HG03103 (cell line): ENCODE measurements around the gene MED12L.

Source experiments
- ATAC-seq: cut with Tn5 transposase; IDR thresholded peaks from one replicate; pipeline ENCODE4 v1.9.1; 2021; ENCODE audit warnings: low read depth; ENCODE audit not compliant: unreplicated experiment

MED12L gene

DNA sequence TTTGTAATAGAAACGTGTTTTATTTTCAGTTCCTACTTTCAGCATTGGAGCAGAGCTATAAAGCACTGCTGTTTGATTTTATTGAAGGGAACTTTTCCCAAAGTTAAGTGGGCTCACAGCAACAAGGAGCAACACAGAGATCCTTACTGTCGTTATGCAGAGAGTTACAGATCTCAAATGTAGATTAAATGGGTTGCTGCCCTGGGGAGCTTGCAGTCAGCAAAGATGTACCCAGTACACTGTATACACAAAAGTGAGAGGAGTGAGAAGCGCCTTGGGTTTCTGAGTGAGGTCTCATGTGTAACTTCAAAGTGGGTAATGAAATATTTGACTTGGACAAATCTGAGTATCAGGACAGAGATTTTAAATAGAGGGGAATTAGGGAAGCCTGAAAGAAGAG is 47.7 kb downstream of the MED12L start:
- no peak for ATAC-seq

DNA sequence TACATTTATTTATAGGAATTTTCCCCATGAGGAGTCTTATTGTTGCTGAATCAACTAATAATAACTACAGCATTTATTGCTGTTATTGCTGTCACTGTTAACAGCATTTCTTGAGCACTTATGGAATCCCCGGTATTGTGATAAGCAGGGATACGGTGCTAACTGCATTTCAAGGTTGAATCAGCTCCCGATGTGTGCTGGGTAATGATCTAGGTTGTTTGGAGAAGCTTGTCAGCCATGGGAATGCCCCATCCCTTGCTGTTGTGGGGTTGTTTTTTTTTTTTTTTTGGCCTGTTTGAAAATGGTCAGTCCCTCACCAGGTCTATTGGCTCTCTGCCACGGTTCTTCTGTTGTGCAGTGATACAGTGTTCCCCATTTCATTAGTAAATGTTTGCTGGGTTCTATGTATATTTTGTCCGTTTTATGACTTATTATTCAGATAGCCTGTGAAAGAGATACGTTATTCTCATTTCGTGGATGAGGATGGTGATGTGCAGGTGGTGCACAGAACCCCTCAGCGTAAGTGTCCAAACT is 48.5 kb downstream of the MED12L start:
- no peak for ATAC-seq

DNA sequence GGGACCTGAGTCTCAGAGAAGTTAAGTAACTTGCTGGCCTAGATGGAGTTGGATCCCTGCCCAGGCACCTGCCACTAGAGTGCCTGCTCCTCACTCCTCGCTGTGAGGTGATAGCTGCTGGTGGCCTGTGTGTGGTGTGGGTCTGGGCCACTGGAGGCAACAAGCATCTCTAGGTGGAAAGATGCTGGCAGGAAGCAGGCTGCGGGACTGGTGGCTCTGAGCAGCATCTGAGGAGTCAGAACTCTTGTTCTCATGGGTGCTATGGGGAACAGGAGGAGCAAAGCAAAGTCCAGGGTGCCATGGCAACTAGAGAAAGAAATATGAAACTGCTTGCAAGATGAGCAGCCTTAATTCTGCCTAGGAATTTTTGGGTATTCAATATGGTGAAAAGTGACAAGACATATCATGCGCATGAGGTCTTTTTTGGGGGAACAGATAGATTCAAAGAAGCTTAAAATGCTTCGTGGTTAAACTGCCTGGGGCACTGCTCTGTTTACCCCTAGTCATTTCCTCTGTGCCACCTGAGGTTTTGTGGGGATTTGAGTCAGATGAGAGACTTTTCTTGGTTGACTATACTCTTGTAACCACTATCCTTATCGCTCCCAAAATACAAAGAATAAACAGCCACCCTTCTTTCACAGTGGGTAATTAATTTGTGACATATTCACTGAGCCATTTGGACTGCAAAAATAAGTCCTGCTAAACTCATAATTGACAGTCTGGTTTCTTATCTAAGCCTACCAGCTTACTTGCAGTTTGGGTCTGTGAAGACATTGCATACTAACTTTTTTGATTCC is 50.3 kb downstream of the MED12L start:
- ATAC-seq = no peak

DNA sequence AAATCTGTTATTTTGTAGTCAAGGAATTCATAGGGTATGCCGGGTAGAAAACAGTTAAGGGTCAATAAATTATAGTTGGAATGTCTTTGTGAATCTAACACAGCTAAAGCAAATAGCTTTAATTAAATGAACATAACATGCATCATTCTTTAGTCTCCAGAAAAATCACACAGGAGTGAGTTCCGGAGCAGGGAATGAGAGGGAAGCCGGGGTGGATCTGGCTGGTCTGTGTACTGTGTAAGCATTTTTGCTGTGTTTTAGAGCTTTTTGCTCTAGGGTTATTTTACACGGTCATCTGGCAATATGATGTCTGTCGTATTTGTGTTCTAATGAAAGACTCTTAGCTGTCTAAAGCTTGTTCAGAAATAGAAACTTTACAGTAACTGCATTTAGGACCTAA is 57.5 kb downstream of the MED12L start:
- no peak for ATAC-seq

DNA sequence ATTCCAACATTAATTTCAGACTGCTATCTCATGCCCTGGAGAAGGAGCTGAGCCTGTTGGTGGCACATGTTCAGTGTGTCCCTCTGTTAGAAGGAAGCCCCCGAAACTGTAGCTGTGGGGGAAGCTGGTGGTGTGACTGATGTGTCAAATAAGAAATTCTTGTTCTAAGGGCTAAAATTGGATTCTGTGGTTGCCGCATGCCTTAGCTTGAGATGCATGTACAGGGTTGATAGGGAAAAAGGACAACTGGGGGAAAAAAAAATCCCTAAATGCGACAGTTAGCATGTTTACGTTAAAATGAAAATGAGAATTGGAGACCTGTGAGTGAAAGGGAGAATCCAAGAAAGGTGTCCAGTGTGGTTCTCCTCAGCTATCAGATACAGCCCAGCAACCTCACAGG is 58.6 kb downstream of the MED12L start:
- no peak for ATAC-seq

DNA sequence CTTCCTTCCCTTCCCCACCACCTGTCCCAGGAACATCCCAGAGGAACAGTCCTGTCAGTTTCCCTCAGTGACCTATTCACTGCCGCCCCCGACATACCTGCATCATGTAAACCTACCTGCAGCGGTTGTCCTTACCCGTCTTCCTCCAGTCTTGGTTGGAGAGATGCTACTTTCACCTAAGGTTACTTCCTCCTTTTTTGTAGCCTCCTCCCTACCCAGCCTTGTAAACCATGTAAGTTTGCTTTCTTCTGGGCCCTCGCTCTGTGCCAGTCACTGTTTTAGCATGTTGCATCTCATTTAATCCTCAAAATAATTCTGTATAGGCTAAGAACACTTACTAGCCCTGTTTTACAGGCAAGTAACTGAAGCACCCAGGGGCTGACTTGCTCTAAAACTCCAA is 59.3 kb downstream of the MED12L start:
- no peak for ATAC-seq

DNA sequence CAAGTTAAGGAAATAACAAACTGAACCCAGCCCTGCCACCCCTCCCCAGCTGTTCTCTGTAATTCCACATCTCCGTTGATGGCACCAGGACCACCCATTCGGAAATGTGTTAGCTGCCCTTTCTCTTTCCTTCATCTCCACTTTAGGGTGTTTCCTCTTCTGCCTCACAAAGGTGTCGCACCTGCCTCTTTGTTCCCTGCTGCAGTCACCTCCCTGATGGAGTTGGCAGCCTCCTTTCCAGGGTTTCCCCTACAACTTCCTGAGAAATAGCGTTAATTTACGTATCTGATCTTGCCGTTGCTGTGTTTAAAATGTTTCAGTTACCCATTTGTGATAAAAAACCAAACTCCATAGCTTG is 60.2 kb downstream of the MED12L start:
- no peak for ATAC-seq

DNA sequence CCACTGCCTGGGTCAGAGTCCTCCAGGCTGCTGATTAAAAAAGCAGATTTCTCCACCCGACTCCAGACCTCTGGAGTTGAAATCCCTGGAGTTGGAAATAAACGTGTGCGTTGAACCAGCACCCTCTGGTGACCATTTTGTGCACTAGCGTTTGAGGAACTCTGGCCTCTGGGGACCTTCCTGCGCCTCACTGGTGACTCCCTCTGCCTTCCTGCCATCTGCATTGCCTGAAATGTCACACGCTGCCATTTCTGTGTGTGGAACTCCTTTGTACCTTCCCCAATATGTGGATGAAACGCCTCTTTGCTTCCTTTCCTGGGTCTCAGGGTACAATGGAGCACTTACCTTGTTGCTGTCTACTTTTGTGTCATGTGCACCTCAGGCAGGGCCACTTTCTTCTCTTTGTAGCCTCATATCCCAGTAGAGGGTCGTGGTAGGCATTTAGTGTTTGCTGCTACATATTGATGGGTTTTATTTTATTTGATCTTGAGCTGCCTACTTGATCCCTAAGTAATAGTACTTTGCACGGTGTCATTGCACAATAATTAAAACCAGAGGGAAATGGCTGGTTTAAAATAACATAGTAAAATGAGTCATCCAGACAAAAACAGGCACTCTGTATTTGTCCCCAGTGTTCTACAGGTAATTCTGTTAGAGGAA is 60.7 kb downstream of the MED12L start:
- ATAC-seq = peak; percentile 95

DNA sequence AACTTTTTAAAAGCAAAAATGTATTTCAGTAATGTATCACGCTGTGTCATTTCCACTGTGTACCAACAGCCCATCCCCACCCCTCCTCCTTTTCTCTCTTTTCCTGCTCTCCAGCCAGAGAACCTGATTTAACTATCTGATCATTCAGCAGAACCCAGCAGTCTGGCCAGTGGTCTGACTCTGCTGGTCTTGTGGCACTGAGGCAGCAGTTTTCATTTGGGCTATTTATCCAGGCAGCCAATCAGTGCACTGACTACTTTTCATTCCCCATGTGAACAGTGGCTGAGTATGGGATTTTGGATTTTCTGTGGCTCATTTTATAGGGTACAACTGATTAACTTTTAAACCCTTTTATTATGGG is 61.2 kb downstream of the MED12L start:
- ATAC-seq = no peak

DNA sequence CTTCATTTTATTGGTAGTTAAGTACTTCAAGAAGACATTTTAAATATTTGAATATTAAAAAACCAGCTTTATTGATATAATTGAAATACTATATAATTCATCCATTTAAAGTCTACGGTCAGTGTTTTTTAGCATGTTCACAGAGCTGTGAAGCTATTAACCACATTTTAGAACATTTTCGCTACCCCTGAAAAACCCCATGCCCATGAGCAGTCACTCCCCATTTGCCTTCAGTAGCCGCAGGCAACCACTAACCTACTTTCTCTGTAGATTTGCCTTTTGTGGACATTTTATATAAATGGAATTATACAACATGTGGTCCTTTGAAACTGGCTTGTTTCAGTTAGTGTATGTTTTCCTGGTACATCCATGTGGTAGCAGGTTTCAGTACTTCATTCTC is 61.8 kb downstream of the MED12L start:
- no peak for ATAC-seq

DNA sequence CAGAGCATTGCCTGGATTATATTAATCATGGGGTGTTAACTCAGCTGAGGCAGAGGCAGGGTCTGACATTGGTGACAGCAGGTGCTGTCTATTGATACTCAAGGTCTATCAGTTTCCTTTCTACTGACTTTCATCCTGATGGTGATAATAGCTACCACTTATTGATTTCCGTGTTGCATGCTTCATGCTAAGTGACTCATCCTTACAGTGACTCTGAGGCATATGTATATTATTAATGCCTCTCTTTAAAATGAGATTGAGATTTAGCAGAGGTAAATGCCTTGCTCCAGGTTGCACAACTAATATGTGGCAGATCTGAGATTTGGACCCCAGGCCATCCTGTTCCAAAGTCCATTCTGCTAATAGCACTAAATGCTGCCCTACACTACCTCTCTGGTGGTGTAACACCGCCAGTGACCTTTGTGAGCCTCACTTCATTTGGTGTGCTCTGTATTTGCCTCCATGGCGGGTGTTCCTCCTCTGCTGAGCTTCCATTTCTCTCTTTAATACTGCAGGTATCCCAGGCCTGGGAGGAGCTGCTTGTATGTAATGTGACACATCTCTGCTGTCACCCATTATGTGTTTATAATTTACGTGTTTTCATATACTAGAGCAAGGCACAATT is 67.1 kb downstream of the MED12L start:
- ATAC-seq = no peak

DNA sequence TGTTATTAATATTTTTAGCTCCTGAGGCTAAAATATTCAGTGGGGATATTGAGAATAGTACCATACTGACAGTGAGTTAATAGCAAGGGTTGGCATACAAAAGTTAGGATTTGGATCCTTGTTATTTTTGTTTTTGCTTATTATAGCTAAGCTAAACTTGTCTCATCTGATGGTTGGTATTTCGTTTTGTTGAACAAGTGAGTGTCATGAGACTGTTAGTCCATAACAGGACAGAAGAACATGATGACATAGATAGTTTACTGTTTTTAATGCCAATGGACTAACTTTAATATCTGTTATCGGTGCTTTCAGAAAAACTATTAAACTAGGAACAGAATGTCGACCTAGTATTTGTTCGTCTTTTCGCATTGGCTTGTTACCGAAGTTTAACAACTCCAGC is 69.1 kb downstream of the MED12L start:
- ATAC-seq = no peak

DNA sequence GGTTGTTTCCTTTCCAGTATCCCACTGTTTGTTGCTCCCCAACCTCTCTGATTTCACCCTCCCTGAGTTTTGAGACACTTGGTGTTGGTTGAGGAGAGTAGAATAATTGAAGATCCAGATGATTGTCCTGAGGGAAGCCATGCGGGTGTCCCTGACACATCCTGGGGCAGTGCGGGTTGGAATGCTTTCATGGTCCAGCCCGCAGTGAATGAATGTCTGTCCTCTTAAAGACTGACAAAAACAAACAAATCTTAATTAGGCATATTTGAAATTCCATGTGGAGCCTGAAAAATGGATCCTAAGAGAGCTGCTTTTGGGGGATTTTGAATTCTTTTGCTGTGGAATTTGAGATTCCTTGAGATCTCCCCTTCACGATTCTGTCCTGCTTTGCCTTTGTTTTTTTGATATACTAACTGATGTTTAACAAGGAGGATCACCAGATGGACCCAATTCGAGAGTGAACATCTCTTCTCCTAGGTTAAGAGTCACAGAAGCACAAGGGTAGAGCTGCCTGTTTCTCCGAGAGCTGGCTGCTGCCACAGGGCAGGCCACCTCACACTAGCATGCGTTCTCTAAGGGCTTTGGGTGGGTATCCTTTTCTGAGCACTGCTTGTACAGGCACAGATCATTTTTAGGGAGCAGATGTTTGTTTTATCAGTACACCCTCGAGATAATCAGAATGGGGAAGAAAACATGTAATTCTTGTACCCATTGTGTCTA is 70.1 kb downstream of the MED12L start:
- ATAC-seq = no peak

DNA sequence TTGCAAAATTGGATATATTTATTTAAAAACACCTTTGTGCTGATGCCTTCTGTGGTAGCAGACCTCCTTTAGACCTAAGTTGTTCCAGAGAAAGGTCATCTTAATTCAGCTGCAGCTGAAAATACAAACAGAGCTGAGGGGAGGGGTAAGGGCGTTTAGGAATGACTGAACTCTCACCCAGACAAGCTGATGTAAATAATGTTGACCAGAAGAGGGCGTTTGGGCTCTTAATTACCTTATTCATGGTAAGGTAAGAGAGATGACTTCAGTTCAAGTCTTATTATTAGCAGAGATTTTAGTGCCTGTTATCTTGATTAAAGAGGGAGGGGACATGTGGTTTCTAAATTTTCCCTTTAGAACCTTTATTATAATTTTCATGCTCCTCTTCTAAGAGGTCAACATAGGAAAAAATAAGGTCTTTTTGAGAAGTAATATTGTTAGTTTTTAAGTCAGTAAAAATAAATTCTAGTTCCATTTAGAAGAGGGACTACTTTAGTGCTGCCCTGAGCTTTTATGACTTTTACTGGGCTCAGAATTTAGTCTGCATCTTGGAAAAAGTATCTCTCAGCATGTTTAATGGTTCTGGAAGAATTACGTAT is 71.3 kb downstream of the MED12L start:
- no peak for ATAC-seq

DNA sequence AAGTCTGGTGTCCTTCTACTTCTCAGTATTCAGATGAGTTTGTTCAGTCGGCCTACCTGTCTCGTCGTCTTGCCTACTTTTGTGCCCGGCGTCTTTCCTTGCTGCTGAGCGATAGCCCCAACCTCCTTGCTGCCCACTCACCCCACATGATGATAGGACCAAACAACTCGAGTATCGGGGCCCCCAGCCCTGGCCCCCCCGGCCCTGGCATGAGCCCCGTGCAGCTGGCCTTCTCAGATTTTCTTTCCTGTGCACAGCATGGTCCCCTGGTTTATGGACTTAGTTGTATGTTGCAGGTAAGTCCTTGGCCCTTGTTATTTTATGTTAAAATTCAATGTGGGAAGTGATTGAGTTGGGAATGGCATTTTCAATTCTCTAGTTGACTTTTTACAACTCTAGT is 74.3 kb downstream of the MED12L start:
- no peak for ATAC-seq

DNA sequence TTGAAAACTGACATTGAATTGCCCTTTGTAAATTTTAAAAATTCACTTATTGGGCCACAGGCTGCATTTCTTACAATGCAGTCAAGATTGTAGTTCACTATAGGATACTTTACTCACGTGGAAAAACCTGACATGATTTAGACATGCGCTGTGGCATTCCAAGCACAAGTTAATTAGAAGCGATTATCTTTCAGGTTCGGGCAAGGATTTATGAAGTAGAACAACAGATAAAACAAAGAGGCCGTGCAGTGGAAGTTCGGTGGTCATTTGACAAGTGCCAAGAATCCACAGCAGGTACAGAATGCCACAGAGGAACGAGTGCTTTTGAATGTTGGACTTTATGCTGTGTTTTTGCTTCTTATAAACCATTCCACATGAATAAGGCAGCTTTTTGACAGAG is 79.8 kb downstream of the MED12L start:
- no peak for ATAC-seq

DNA sequence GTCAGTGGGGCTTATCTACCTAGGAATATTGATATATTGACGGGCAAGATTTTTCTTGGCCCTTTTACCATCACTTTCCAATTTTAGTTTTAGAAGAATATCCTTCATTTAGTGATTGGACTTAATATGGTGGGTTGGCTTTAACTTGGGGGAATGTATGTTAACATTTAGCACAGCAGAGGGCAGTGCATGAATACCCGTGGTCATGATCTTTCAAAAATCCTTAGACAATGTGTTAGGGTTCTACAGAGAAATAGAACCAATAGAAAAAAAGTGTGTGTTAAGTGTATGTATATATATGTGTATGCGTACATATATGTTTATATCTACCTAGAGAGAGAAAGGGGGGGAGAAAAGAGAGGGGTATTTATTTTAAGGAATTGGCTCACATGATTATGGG is 80.7 kb downstream of the MED12L start:
- no peak for ATAC-seq

DNA sequence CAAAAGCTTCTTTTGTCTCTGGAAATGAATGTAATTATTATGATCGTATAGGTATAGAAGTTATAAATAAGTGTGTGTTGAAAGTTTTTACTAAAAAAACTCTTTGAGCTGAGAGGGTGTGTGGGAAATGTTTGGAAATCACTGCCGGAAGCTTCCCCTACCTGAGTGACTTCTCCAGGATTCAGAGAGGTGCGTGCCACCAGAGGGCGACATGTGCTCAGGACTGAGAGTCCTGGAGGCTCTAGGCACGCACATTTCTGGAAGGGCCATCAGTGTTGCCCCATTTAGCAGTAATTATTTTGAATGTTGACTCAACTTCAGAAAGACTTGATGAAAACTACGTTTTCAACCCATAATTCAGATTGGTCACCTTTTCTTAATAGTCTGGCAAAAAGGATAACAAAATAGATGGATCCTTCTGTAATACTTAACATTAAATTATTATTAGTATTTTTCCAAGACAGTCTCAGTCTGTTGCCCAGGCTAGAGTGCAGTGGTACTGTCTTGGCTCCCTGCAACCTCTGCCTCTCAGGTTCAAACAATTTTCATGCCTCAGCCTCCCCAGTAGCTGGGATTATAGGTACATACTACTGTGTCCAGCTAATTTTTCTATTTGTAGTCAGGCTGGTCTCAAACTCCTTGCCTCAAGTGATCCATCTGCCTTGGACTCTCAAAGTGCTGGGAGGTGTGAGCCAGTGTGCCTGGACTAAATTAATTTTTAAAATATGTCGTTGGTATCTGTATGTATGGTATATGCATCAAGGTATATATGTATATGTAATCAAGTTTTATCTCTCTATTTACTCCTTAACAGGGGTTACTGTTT is 83.0 kb downstream of the MED12L start:
- ATAC-seq = no peak

DNA sequence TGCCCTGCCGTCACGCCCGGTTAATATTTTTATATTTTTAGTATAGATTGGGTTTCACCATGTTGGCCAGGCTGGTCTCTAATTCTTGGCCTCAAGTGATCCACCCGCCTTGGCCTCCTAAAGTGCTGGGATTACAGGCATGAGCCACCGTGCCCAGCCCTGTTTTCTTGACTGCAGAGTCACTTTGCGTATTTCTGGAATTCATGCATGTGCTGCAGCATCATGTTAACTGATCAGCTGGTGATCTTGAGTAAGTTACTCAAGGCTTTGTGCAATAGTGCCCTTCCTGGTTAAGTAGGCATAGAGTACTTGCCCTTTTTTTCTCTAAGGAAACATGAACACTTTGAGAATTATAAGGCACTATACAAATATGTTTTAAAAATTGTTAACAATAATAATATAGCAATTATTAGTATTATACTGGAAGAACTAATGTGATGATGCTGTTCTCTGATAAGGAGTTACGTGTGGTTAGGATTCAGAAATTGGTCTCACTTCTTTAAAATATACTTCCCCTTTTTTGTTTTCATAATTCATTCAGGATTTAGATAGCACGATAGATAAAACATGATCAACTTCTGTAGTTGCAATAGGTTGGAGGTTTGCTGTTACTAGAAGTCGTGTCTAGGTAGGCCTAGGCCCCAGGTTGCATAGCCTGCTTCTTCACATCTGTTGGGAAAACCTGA is 83.9 kb downstream of the MED12L start:
- peak; percentile 47 for ATAC-seq
